ENCODE data around the gene KISS1R. TPM values are rescaled to one million over a fixed set of nuclear protein-coding genes. Genes with fewer than 3 reads are reported as not detected.

The KISS1R gene
- total RNA-seq, 4 donors from 2014 or later = 0.45 TPM; not detected in 3

GRCh38 chr19:902093-902370, 15.1 kb upstream of the KISS1R start:
- no peak for DNase-seq
- no peak overlapping the region for H3K27ac ChIP-seq
- H3K4me3 ChIP-seq = no peak overlapping the region
- no peaks in the 10 kb centered on the region for H3K27me3 ChIP-seq
- 72 to 93% methylated on average over 2 to 4 of the region's 7 CpGs for whole genome bisulfite sequencing, 2 donors
- H3K36me3 ChIP-seq = peaks cover 8 to 52% (median 17%) of the 10 kb centered on the region in 3 donors
- H3K4me1 ChIP-seq = peaks cover 5 to 35% (median 8%) of the 10 kb centered on the region in 3 donors
- intact Hi-C loops (cut with DNase I) = no loop called here
- TF ChIP-seq, protein P1, sequence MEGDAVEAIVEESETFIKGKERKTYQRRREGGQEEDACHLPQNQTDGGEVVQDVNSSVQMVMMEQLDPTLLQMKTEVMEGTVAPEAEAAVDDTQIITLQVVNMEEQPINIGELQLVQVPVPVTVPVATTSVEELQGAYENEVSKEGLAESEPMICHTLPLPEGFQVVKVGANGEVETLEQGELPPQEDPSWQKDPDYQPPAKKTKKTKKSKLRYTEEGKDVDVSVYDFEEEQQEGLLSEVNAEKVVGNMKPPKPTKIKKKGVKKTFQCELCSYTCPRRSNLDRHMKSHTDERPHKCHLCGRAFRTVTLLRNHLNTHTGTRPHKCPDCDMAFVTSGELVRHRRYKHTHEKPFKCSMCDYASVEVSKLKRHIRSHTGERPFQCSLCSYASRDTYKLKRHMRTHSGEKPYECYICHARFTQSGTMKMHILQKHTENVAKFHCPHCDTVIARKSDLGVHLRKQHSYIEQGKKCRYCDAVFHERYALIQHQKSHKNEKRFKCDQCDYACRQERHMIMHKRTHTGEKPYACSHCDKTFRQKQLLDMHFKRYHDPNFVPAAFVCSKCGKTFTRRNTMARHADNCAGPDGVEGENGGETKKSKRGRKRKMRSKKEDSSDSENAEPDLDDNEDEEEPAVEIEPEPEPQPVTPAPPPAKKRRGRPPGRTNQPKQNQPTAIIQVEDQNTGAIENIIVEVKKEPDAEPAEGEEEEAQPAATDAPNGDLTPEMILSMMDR (IDR thresholded peaks at IDR 0.05) = no peak
- TF ChIP-seq POLR2A (IDR thresholded peaks at IDR 0.05) = no peak
- H3K9me3 ChIP-seq = no peaks in the 10 kb centered on the region

GRCh38 chr19:902446-903226, 14.5 kb upstream of the KISS1R start:
- WGBS, 2 donors = 83 to 88% methylated on average over 14 of the region's 14 CpGs
- H3K4me3 ChIP-seq = no peak overlapping the region
- intact Hi-C loops (cut with DNase I) = no loop called here
- H3K4me1 ChIP-seq = peaks cover 10 to 41% (median 11%) of the 10 kb centered on the region in 3 donors
- no peak for DNase-seq
- H3K9me3 ChIP-seq = no peaks in the 10 kb centered on the region
- peaks cover 8 to 46% (median 14%) of the 10 kb centered on the region in 3 donors for H3K36me3 ChIP-seq
- H3K27me3 ChIP-seq = no peaks in the 10 kb centered on the region
- peak overlapping the region in 2 of 4 donors; percentile 5 for H3K27ac ChIP-seq
- TF ChIP-seq, protein P1 (IDR thresholded peaks at IDR 0.05) = no peak
- TF ChIP-seq POLR2A (IDR thresholded peaks at IDR 0.05) = no peak

DNA sequence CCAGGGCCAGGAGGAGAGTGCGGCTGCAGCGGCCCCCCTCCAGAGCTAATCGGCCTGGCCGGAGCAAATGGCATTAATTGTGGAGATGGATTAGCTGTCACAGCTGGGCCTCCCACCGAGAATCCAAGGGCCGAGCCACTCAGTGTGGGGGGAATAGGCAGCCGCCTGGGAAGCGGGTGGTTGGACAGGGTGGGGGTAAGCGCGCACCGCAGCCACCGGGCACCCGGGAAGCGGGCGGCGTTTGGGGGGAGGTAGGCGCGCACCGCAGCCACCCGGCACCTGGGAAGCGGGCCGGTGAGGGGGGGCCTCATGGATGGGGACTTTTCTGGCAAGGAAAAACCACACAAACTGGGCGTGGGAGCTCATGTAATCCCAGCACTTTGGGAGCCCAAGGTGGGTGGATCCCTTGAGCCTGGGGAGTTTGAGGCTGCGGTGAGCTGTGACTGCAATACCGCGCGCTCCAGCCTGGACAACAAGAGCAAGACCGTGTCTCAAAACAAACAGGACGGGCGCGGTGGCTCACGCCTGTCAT, 13.8 kb upstream of the KISS1R start:
- Histone ChIP-seq H3K9me3 (no peaks in the 10 kb centered on the region), H3K4me1 (peaks cover 11 to 46% (median 11%) of the 10 kb centered on the region in 3 donors), H3K36me3 (peaks cover 8 to 42% (median 14%) of the 10 kb centered on the region in 3 donors), H3K27me3 (no peaks in the 10 kb centered on the region), H3K4me3 (peak overlapping the region in 1 of 4 donors; percentile 12), H3K27ac (peak overlapping the region in 2 of 4 donors; percentile 5)
- WGBS, 2 donors = 56 to 65% methylated on average over 8 to 11 of the region's 32 CpGs
- DNase-seq = no peak
- TF ChIP-seq, protein P1 (IDR thresholded peaks at IDR 0.05) = no peak
- no peak for TF ChIP-seq POLR2A (IDR thresholded peaks at IDR 0.05)
- intact Hi-C loops (cut with DNase I) = no loop called here

DNA sequence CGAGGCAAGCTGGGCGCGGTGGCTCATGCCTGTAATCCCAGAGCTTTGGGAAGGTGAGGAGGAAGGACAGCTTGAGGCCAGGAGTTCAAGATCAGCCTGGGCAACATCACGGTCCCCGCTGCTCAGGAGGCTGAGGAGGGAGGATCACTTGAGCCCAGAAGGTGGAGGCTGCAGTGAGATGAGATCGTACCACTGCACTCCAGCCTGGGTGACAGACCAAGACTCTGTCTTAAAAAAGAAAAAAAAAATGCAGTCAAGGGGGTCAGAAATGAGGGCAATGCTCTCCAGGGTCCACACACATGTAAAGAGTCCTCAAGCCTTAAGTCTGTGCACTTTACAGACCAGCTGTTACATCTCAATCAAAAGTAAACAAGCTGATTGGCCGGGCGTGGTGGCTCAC, 12.6 kb upstream of the KISS1R start:
- no peak for DNase-seq
- TF ChIP-seq, protein P1 (IDR thresholded peaks at IDR 0.05) = no peak
- no peak for TF ChIP-seq POLR2A (IDR thresholded peaks at IDR 0.05)

GRCh38 chr19:906480-906879, 10.7 kb upstream of the KISS1R start:
- no peaks in the 10 kb centered on the region for H3K27me3 ChIP-seq
- H3K27ac ChIP-seq = no peak overlapping the region
- DNase-seq = no peak
- no peaks in the 10 kb centered on the region for H3K9me3 ChIP-seq
- H3K4me3 ChIP-seq = no peak overlapping the region
- peaks cover 23 to 63% (median 29%) of the 10 kb centered on the region in 3 donors for H3K4me1 ChIP-seq
- H3K36me3 ChIP-seq = peaks cover 0 to 13% (median 0%) of the 10 kb centered on the region in 3 donors
- intact Hi-C loops (cut with DNase I) = no loop called here
- 91 to 94% methylated on average over 6 to 7 of the region's 7 CpGs for WGBS, 2 donors
- TF ChIP-seq POLR2A (IDR thresholded peaks at IDR 0.05) = no peak
- TF ChIP-seq, protein P1 (IDR thresholded peaks at IDR 0.05) = no peak

More for the DNA sequence above, 12.6 kb upstream of the KISS1R start:
- 81 to 82% methylated on average over 8 of the region's 8 CpGs for WGBS, 2 donors
- Histone ChIP-seq H3K4me1 (peaks cover 21 to 59% (median 22%) of the 10 kb centered on the region in 3 donors), H3K4me3 (no peak overlapping the region), H3K36me3 (peaks cover 0 to 29% (median 6%) of the 10 kb centered on the region in 3 donors), H3K27ac (no peak overlapping the region), H3K9me3 (no peaks in the 10 kb centered on the region), H3K27me3 (no peaks in the 10 kb centered on the region)
- intact Hi-C loops (cut with DNase I) = no loop called here
